HG03039 (cell line): ENCODE measurements around the gene LRRC58.
"Not testable (repeated sequence)": the region's sequence is repeated elsewhere in the genome, so short reads cannot be mapped to it uniquely, and the experiment has no call there.

Experiments used
- ATAC-seq: cut with Tn5 transposase; IDR thresholded peaks from one replicate; pipeline ENCODE4 v1.9.1; 2021; ENCODE audit warnings: mild to moderate bottlenecking, moderate library complexity; ENCODE audit not compliant: unreplicated experiment

The LRRC58 gene

DNA sequence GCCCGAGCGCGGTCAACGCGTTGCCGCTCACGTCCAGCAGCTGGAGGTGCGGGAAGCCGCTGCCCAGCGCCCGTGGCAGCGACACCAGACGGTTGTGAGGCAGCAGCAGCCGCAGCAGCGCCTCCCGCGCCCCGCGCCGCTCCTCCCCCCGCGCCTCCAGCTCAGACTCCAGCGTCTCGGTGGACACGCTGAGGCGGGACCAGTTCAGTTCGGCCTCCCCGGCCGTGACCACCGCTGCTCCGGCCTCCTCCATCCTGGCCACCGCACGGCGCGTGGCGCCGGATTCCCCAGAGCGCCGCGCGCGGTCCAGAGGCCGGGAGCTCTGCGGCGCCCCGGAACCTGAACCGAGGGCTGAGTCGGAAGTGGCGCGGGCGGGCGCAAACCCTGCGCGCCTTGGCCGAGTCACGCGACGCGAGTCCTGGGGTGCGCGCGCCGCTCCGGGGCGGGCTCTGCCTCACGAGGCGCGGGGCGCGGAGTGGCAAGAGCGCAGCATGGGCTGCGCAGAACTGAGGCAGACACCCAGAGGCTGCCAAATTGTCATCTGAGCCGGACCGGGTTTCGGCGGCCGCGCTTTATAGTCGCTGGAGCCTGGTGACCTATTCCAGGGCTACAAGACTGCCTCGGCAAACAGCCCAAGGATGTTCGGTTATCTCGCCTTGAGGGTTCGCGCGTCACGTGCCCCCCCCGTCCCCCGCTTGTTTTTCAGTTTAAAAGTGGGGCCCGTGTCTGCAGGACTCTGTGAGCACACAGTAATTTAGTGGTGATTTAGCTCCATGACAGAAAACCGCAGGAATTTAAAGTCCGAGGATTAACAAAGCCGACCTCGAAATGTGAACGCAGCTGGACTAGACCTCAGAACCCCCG is at the start of gene LRRC58:
Gene LRRC58 (minus strand): TSS at position 364 of the 864 bp plus-strand sequence. CDS start 111 bp downstream, at position 253.
- peak; percentile 88 for ATAC-seq

DNA sequence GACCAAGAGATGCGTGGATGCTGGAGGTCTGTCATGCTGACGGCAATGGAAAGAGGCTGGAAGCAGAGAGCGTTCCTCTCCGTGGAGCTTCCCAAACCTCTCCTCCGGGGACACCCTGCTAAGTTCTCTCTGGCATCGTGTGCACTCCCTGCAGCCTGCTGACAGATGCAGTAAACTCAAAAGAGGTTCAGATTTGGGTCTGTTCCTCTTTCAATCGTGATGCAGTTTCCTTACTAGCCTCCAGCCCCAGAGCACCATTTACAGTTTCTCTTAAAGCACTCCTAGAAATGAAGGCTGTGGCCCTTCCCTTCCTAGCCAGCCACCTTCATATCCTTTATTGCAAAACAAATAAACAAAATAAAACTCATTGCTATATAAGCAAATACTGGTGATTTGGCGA is 47.3 kb upstream of the LRRC58 start:
- ATAC-seq: no peak

DNA sequence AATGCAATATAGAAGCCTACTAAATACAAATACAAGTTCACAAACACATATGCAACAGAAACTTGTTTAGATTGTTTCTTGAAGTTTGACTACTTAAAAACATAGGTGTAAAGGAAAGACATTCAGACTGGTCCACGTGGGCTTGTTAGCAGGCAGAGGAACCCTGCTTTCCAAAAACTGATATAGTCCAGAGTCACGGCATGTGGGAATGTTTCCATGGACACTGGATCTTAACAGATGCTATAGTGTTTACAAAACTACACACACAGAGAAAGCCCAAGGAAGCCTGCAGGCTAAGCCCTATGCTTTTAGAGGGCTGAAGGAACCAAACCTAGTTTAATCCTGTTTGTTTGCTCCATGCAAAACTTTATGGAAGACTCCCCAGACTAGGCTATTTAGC is 45.2 kb upstream of the LRRC58 start:
- ATAC-seq: no peak

GRCh38 chr3:120393761-120394160 is 44.6 kb upstream of the LRRC58 start:
- ATAC-seq: no peak

GRCh38 chr3:120393243-120393642 is 44.1 kb upstream of the LRRC58 start:
- ATAC-seq: no peak

DNA sequence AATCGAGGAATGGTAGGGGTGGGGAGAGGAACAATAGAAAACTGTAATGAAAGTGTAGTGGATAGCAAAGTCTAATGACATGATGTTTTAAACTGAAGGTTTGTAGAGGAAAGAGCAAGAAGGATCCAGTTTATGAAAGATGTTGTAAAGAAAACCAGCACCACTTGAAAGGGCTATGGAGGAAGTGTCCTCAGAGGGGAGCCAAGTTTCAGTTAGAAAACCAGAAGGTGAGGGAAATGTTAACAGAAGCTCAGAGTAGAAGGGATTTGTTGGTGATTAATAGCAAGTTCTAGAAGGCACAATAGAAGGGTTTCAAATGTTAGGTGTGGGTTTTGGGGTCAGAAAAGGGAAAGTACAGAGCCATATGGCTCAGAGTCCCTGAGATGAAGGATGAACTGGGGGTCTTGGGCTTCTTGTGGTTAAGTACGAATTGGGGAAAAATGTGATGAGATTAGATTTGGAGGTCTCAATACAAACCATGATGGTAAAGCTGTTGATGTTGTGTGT is 33.8 kb upstream of the LRRC58 start:
- ATAC-seq: no peak

- no peak for ATAC-seq
Measured at GRCh38 chr3:120381503-120381902, 32.3 kb upstream of the LRRC58 start.

DNA sequence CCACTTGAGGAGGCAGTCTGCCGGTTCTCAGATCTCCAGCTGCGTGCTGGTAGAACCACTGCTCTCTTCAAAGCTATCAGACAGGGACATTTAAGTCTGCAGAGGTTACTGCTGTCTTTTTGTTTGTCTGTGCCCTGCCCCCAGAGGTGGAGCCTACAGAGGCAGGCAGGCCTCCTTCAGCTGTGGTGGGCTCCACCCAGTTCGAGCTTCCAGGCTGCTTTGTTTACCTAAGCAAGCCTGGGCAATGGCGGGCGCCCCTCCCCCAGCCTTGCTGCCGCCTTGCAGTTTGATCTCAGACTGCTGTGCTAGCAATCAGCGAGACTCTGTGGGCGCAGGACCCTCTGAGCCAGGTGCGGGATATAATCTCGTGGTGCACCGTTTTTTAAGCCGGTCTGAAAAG is 28.8 kb upstream of the LRRC58 start:
- ATAC-seq: not testable (repeated sequence)

DNA sequence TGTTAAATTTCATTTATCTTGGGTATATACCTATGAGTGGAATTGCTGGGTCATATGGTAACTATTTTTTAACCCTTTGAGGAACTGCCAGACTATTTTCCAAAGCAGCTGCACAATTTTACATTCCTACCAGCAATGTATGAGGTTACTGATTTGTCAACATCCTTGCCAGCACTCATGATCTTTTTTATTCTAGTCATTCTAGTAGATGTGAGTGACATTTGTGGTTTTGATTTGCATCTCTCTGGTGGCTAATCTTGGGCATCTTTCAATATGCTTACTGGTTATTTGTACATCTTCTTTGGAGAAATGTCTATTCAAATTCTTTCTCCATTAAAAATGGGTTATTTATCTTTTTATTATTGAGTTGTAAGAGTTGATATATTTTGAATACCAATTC is 21.3 kb upstream of the LRRC58 start:
- no peak for ATAC-seq

DNA sequence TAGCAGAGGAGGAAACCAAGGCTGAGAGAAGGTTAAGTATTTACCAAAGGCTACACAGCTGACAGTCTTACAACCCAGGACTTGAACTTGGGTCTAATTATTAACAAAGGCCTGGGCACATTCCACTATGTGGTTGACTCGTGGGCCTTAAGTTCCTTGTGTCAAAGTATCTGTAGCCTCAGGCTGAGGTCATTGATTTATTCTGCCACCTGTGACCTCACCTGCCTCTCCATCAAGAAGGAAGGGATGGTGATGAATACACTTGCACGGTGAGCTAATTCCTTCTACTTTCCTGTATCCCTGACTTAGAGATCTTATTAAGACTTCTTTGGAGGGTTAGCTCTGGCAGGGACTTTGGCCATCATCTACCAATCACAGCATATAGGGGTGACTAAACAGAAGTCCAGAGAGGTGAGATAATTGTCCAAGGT is 19.9 kb upstream of the LRRC58 start:
- no peak for ATAC-seq

- no peak for ATAC-seq
Measured at GRCh38 chr3:120368172-120368571, 19.0 kb upstream of the LRRC58 start.

DNA sequence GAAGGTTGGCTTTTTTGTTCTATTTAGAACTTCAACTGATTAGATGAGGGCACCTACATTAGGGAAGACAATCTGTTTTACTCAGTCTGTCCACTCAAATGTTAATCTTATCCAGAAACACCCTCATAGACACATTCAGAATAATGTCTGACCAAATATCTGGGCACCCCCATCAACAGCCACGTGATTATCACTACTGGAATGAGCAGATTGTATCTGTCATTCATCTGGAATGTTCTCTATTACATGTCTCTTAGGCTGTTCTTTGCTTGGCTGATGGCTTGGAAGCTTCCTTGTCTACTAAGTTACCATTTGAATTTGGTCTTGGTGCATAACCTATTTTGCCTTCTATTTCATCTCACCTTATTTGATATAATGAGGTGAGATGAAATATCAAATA is 15.7 kb upstream of the LRRC58 start:
- ATAC-seq: no peak

GRCh38 chr3:120364101-120364500 is 14.9 kb upstream of the LRRC58 start:
- no peak for ATAC-seq

- ATAC-seq: no peak
Measured at GRCh38 chr3:120357807-120358206, 8.7 kb upstream of the LRRC58 start.

DNA sequence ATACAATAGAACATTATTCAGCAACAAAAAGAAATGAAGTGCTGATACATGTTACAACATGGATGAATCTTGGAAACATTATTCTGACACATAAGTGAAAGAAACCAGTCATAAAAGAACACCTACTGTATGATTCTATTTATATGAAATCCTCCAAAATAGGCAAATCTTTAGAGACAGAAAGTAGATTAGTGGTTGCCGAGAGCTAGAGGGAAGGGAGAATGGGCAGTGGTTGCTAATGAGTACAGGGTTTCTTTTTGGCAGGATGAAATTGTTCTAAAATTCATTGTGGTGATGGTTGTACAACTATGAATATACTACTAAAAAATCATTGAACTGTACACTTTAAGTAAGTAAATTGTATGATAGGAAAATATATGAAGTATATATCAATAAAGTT is 6.3 kb upstream of the LRRC58 start:
- ATAC-seq: peak; percentile 51

DNA sequence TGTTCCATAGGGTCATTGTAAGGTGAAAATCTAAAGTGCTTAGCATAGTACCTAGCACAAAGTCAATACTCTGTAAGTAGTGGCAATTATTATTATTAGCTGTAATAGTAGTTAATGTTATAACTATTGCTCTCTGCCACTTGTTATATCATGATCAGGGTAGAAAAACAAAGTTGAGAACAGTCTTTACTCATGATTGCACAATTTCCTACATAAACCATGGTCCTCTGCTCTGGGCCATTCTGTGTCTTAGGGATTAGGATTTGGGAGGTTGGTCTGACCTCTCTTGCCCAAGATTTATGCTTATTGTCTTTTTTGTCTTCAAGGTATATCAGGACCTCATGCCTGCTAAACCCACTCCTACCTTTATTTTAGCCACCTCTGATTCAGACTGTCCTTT is 4.3 kb upstream of the LRRC58 start:
- ATAC-seq: no peak

DNA sequence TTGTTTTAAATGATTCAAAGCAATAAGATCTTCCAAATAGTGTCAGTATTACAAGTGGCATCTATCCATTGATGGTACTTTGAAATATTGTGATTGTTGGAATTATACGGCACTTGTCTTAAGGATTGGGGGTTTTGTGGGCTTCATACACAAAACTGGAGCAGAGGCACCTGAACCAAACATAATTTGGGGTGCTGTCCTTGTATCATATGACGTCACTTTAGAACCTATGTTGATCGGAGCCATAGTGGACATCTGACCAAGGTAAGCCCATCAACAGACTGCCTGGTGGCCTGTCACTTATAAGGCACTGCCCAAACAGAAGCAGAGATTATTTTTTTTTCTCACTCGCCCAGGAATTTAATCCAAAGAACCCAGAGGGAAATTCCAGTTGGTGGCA is 2.9 kb upstream of the LRRC58 start:
- ATAC-seq: no peak

GRCh38 chr3:120350401-120350941 is 1.3 kb upstream of the LRRC58 start:
- no peak for ATAC-seq

- ATAC-seq: no peak
Measured at GRCh38 chr3:120349855-120350125, 636 bp upstream of the LRRC58 start.

GRCh38 chr3:120348065-120348990 is 826 bp downstream of the LRRC58 start:
- peak; percentile 33 for ATAC-seq

DNA sequence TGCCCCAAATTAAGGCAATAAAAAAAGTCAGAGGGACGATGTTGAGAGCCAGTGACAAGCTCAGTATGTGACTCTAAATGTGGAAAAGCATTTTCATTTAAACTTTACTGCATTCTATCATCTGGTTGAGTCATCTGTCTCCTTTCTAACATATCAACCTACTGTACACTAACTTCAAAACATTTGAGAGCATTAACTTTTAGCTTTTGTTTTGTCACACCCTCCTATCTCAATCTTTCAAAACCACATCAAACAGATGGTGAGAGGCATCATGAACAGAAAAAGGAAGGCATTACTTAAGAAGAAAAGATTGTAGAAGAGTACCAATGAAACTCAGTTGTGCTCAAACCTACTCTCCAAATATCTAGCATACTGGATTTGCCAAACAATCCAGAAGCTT is 4.8 kb downstream of the LRRC58 start:
- no peak for ATAC-seq
